ENCODE measurements around the gene CADM1.

GRCh38 chr11:115406404-115406803 lies 97.8 kb downstream of the CADM1 start:
- TF ChIP-seq GATA2 (IDR thresholded peaks at IDR 0.05; ENCODE audit: low read depth, low read length) = no peak
- no peak for TF ChIP-seq GATA3 (IDR thresholded peaks at IDR 0.05; ENCODE audit: low read depth, low read length)

Measured in SH-SY5Y (cell line).